IMR-90 (cell line): ENCODE measurements around the gene NTNG2. TPM values are rescaled to one million over a fixed set of nuclear protein-coding genes. Genes with fewer than 3 reads are reported as not detected.

ENCODE experiments used
- ATAC-seq: fragments of 200-7000 bp; cut with Tn5 transposase; 2 replicates; pipeline ENCODE4 v1.9.1; 2020; ENCODE audit warnings: low read depth, mild to moderate bottlenecking, moderate library complexity
- BruUV-seq: library from RNA; stranded (reverse); fragments of 400-500 nt; replicated peaks from 2 replicates; lab custom pipeline; 2021; lab: Mats Ljungman, UMichigan
- CTCF ChIA-PET: fragments of 300-600 bp; formaldehyde crosslinking; extraction: SDS; loops from one replicate; lab custom pipeline; 2021; ENCODE audit warnings: antibody characterized with exemption; lab: Yijun Ruan, JAX
- POLR2A ChIA-PET: fragments of 300-600 bp; sonication (Branson Sonifier 250); formaldehyde crosslinking; loops from one replicate; lab custom pipeline; 2022; ENCODE audit warnings: antibody characterized with exemption; ENCODE audit not compliant: unreplicated experiment; lab: Charles Lee
- DNase-seq: peaks from one replicate; pipeline ENCODE4 v3.0.0; 2013
- H2AFZ ChIP-seq: replicated peaks from 2 replicates; pipeline ENCODE3; 2013; ENCODE audit warnings: low read length, mild to moderate bottlenecking; ENCODE audit not compliant: poor library complexity
- H2AK5ac ChIP-seq: 2 replicates; pipeline ENCODE4 v1.6.1; 2013; ENCODE audit warnings: low read depth, low read length, inconsistent platforms
- H2AK9ac ChIP-seq: replicated peaks from 2 replicates; pipeline ENCODE3; 2013; ENCODE audit warnings: mild to moderate bottlenecking, low read depth, low read length, moderate library complexity; ENCODE audit not compliant: poor library complexity
- H2BK120ac ChIP-seq: 2 replicates; pipeline ENCODE4 v1.6.1; 2013; ENCODE audit warnings: low read depth, low read length, inconsistent platforms
- H2BK15ac ChIP-seq: 3 replicates; pipeline ENCODE4 v1.6.1; 2013; ENCODE audit warnings: low read depth, low read length, inconsistent platforms
- H2BK20ac ChIP-seq: 2 replicates; pipeline ENCODE4 v1.6.1; 2013; ENCODE audit warnings: low read depth, mild to moderate bottlenecking, inconsistent platforms, low read length, moderate library complexity
- H2BK5ac ChIP-seq: 2 replicates; pipeline ENCODE4 v1.6.1; 2013; ENCODE audit warnings: mild to moderate bottlenecking, low read depth, low read length, inconsistent platforms; ENCODE audit not compliant: poor library complexity, severe bottlenecking
- H3K14ac ChIP-seq: replicated peaks from 2 replicates; pipeline ENCODE4 v1.6.1; 2013; ENCODE audit warnings: low read depth, low read length, inconsistent platforms
- H3K18ac ChIP-seq: 2 replicates; pipeline ENCODE4 v1.6.1; 2013; ENCODE audit warnings: low read depth, low read length, control low read depth
- H3K23ac ChIP-seq: 2 replicates; pipeline ENCODE4 v1.6.1; 2013; ENCODE audit warnings: low read depth, low read length, inconsistent platforms
- H3K27ac ChIP-seq: 2 replicates; pipeline ENCODE4 v1.5.1; 2013; ENCODE audit warnings: mild to moderate bottlenecking, control low read depth, low read length; ENCODE audit not compliant: insufficient read depth
- H3K27me3 ChIP-seq: 2 replicates; pipeline ENCODE4 v1.6.1; 2013; ENCODE audit warnings: low read length; ENCODE audit not compliant: control insufficient read depth, insufficient read depth
- H3K36me3 ChIP-seq: 2 replicates; pipeline ENCODE4 v1.6.1; 2013; ENCODE audit warnings: low read length, mixed read lengths; ENCODE audit not compliant: control insufficient read depth, insufficient read depth
- H3K4ac ChIP-seq: 2 replicates; pipeline ENCODE4 v1.6.1; 2013; ENCODE audit warnings: low read depth, low read length, inconsistent platforms
- H3K4me1 ChIP-seq: 2 replicates; pipeline ENCODE4 v1.6.1; 2013; ENCODE audit warnings: low read length, mixed read lengths; ENCODE audit not compliant: control insufficient read depth, insufficient read depth
- H3K4me2 ChIP-seq: 2 replicates; pipeline ENCODE4 v1.6.1; 2013; ENCODE audit warnings: low read depth, mild to moderate bottlenecking, control low read depth, low read length, moderate library complexity
- H3K4me3 ChIP-seq: 2 replicates; pipeline ENCODE4 v1.5.1; 2013; ENCODE audit warnings: low read depth, mild to moderate bottlenecking, control low read depth, low read length, moderate library complexity; ENCODE audit not compliant: insufficient read depth
- H3K56ac ChIP-seq: 2 replicates; pipeline ENCODE4 v1.6.1; 2013; ENCODE audit warnings: low read length, inconsistent platforms; ENCODE audit not compliant: insufficient read depth; ENCODE audit errors: extremely low read depth
- H3K79me1 ChIP-seq, 2 experiments: 2 replicates each; pipeline ENCODE4 v1.6.1; 2013; ENCODE audit warnings: low read length in 2 of 2, inconsistent platforms in 1 of 2, low read depth in 1 of 2
- H3K9ac ChIP-seq: 2 replicates; pipeline ENCODE4 v1.6.1; 2013; ENCODE audit warnings: low read depth, low read length, control low read depth
- H3K9me1 ChIP-seq: 2 replicates; pipeline ENCODE4 v1.6.1; 2013; ENCODE audit warnings: low read length, inconsistent platforms; ENCODE audit not compliant: insufficient read depth
- H3K9me3 ChIP-seq: 2 replicates; pipeline ENCODE4 v1.6.1; 2013; ENCODE audit warnings: low read length; ENCODE audit not compliant: control insufficient read depth, insufficient read depth
- H4K20me1 ChIP-seq: 2 replicates; pipeline ENCODE4 v1.6.1; 2013; ENCODE audit warnings: low read length, inconsistent platforms; ENCODE audit not compliant: insufficient read depth
- H4K5ac ChIP-seq: 2 replicates; pipeline ENCODE4 v1.6.1; 2013; ENCODE audit warnings: mild to moderate bottlenecking, low read depth, low read length, control low read depth
- H4K8ac ChIP-seq, 2 experiments: 2 replicates each; pipeline ENCODE4 v1.6.1; 2013; ENCODE audit warnings: low read depth in 2 of 2, low read length in 2 of 2, control low read depth in 1 of 2, inconsistent platforms in 1 of 2
- H4K91ac ChIP-seq: 2 replicates; pipeline ENCODE4 v1.6.1; 2013; ENCODE audit warnings: low read depth, low read length, inconsistent platforms; ENCODE audit not compliant: insufficient read depth
- SMC3 ChIP-seq: fragments of 150-350 bp; IDR thresholded peaks from 2 replicates; pipeline ENCODE4 v1.6.1; 2016; ENCODE audit warnings: low read depth, mild to moderate bottlenecking, antibody characterized with exemption, low read length, moderate library complexity
- WGBS, 2 experiments: methylation state at CpG; one replicate each; pipeline versions ENCODE4 v1.1.5 to v1.1.7; 2013; ENCODE audit warnings: missing lambda C conversion rate in 2 of 2; ENCODE audit not compliant: insufficient read length in 1 of 2; ENCODE audit errors: extremely low coverage in 2 of 2; 5-methylcytosine and 5-hydroxymethylcytosine counted together
- dilution Hi-C: fragments of 300-500 bp; cut with HindIII; formaldehyde crosslinking; loops from one replicate; pipeline ENCODE4 v1.14.3; 2018; ENCODE audit warnings: low sequenced_read_pairs; ENCODE audit not compliant: unreplicated experiment
- in situ Hi-C: fragments of 300-500 bp; cut with MboI; formaldehyde crosslinking; loops from 3 replicates; pipeline ENCODE4 v1.14.3; 2019; ENCODE audit warnings: low sequenced_read_pairs, inconsistent platforms, mixed read lengths
- intact Hi-C: fragments of 100-400 bp; cut with micrococcal nuclease; formaldehyde crosslinking; loops from 2 replicates; pipeline ENCODE4 v1.10.0; 2022
- polyA plus RNA-seq, 3 experiments: library from polyadenylated mRNA; depleted of rRNA; stranded (reverse); fragments of >200 nt; gene quantifications; 2 replicates each; pipeline ENCODE4 v1.2.3, GENCODE V29; 2012; ENCODE audit warnings: low replicate concordance in 1 of 3
- total RNA-seq: library from RNA; depleted of rRNA; stranded (reverse); fragments of >200 nt; gene quantifications from 2 replicates; pipeline ENCODE4 v1.2.3, GENCODE V29; 2012
- TF ChIP-seq, protein P1 (sequence below): fragments of 150-350 bp; IDR thresholded peaks from 2 replicates; pipeline ENCODE4 v1.6.1; 2017; ENCODE audit warnings: mild to moderate bottlenecking, antibody characterized with exemption, low read length, low read depth
- TF ChIP-seq, protein P2 (sequence below): fragments of 150-350 bp; IDR thresholded peaks from 2 replicates; pipeline ENCODE4 v1.6.1; 2016; ENCODE audit warnings: low read depth, mild to moderate bottlenecking, low read length, moderate library complexity, borderline replicate concordance

The NTNG2 gene
- total and polyA plus RNA-seq, 2 of the 4 experiments (the other 2 are of a cell fraction), result 0.54 to 0.84 TPM

DNA sequence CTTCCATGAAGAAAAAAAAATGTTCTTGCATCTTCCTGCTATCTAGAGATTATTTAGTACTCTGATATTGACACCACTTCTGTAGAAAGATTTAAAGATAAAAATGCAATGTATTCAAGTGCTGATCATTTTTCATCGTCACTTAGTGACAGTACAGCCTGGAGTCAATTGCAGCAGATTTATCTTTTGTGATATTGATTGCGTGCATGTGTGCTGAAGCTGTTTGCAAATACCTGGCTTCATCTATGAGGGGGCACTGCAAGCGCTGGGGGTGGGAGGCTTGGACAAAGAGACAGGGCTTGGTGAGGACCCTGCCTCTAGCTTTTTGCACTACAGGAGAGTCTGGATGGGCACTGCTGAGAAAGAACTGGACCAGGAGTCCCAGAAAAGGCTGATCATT is 44.2 kb upstream of the NTNG2 start:
- no peak overlapping the region for H4K5ac ChIP-seq
- H3K56ac ChIP-seq, result no peak overlapping the region
- no peak overlapping the region for H3K9ac ChIP-seq
- no peak overlapping the region for H3K4me2 ChIP-seq
- H3K79me1 ChIP-seq, result no peaks in the 10 kb centered on the region
- no peak overlapping the region for H2AK9ac ChIP-seq
- no peak overlapping the region for H2AK5ac ChIP-seq
- no peak overlapping the region for H2BK20ac ChIP-seq
- no peaks in the 10 kb centered on the region for H3K4me1 ChIP-seq
- H3K27me3 ChIP-seq, result peaks cover 44% of the 10 kb centered on the region
- 54% methylated on average over 3 of the region's 3 CpGs; no CpG with 5 or more reads in 1 of the 2 experiments for WGBS, 2 experiments
- no peak overlapping the region for H3K23ac ChIP-seq
- ChIA-PET POLR2A (no interaction called here), CTCF (no interaction called here)
- no peak for ATAC-seq
- dilution Hi-C loops, result no loop called here
- H3K9me3 ChIP-seq, result no peaks in the 10 kb centered on the region
- H4K20me1 ChIP-seq, result no peaks in the 10 kb centered on the region
- no peak overlapping the region for H2AFZ ChIP-seq
- no peak overlapping the region for H4K91ac ChIP-seq
- intact Hi-C loops, result loop anchor here (10.0 kb wide), 1 partner anchor 343 kb away; no protein-coding TSS in a partner anchor
- in situ Hi-C loops, result no loop called here
- no peaks in the 10 kb centered on the region for H3K36me3 ChIP-seq
- no peak overlapping the region for H2BK5ac ChIP-seq
- H3K27ac ChIP-seq, result no peak overlapping the region
- no peak overlapping the region for H4K8ac ChIP-seq
- no peak overlapping the region for H3K4ac ChIP-seq
- H2BK120ac ChIP-seq, result no peak overlapping the region
- no peak for TF ChIP-seq SMC3
- TF ChIP-seq, protein P1, sequence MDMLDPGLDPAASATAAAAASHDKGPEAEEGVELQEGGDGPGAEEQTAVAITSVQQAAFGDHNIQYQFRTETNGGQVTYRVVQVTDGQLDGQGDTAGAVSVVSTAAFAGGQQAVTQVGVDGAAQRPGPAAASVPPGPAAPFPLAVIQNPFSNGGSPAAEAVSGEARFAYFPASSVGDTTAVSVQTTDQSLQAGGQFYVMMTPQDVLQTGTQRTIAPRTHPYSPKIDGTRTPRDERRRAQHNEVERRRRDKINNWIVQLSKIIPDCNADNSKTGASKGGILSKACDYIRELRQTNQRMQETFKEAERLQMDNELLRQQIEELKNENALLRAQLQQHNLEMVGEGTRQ, result no peak
- TF ChIP-seq, protein P2, sequence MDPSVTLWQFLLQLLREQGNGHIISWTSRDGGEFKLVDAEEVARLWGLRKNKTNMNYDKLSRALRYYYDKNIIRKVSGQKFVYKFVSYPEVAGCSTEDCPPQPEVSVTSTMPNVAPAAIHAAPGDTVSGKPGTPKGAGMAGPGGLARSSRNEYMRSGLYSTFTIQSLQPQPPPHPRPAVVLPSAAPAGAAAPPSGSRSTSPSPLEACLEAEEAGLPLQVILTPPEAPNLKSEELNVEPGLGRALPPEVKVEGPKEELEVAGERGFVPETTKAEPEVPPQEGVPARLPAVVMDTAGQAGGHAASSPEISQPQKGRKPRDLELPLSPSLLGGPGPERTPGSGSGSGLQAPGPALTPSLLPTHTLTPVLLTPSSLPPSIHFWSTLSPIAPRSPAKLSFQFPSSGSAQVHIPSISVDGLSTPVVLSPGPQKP, result no peak
- no TSS peak for BruUV-seq
- no peak overlapping the region for H3K4me3 ChIP-seq
- H3K14ac ChIP-seq, result no peak overlapping the region
- H3K18ac ChIP-seq, result no peak overlapping the region
- no peak for DNase-seq
- H2BK15ac ChIP-seq, result no peak overlapping the region
- no peaks in the 10 kb centered on the region for H3K9me1 ChIP-seq
